ENCODE data around the gene IGDCC3.
"Not testable (repeated sequence)": the region's sequence is repeated elsewhere in the genome, so short reads cannot be mapped to it uniquely, and the experiment has no call there.

The IGDCC3 gene

DNA sequence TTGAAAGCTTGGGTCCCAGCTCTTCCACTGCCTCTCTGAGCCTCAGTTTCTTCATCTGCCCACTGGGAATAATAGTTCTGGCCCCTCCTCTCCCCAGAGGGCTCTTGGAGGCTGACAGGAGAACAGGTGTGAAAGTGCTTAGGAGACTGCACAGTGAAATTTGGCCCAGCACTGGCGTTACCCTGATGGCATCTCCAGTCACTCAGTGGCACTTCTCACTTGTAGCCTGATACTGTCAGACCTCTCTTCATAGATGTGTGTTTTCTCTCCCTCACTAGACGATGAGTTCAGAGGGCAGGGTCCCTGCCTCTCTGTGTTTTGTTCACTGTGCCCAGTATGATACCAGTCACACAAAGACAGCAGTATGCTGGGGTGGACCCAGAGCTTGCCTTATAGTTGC, 22.2 kb upstream of the IGDCC3 start:
- in situ Hi-C loops (cut with MboI; ENCODE audit: low pct_unique_long_range_greater_than_20kb, low sequenced_read_pairs, unreplicated experiment) = no loop called here
- DNase-seq (ENCODE audit: low spot score) = no peak
- TF ChIP-seq, protein P1, sequence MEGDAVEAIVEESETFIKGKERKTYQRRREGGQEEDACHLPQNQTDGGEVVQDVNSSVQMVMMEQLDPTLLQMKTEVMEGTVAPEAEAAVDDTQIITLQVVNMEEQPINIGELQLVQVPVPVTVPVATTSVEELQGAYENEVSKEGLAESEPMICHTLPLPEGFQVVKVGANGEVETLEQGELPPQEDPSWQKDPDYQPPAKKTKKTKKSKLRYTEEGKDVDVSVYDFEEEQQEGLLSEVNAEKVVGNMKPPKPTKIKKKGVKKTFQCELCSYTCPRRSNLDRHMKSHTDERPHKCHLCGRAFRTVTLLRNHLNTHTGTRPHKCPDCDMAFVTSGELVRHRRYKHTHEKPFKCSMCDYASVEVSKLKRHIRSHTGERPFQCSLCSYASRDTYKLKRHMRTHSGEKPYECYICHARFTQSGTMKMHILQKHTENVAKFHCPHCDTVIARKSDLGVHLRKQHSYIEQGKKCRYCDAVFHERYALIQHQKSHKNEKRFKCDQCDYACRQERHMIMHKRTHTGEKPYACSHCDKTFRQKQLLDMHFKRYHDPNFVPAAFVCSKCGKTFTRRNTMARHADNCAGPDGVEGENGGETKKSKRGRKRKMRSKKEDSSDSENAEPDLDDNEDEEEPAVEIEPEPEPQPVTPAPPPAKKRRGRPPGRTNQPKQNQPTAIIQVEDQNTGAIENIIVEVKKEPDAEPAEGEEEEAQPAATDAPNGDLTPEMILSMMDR (IDR thresholded peaks at IDR 0.05; ENCODE audit: extremely low read depth, insufficient read depth, missing control alignments) = no peak

DNA sequence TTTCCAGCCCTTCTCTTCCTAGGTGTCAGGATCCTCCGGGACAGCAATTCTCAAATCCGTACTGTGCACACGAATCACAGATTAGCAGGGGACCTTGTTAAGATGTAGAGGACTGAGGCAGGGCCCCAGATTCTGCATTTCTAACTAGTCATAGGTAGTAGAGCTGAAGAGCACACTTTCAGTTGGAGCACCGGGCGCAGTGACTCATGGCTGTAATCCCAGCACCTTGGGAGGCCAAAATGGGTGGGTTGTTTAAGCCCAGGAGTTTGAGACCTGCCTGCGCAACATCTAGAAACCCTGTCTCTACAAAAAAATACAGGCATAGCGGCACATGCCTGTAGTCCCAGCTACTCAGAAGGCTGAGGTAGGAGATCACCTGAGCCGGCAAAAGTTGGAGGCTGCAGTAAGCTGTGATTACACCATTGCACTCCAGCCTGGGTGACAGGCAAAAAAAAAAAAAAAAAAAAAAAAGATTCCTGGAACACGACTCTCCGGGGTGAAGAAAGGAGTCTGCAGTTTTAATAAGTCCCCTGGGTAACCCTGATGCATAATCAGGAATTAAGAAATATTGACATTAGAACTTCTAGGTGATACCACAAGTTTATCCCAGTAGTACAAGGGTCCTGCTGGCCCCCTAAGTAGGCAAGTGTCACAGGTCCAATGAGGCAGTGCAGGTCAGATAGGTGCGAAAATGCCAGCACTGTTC, 21.4 kb upstream of the IGDCC3 start:
- DNase-seq (ENCODE audit: low spot score) = no peak
- in situ Hi-C loops (cut with MboI; ENCODE audit: low pct_unique_long_range_greater_than_20kb, low sequenced_read_pairs, unreplicated experiment) = no loop called here
- TF ChIP-seq, protein P1 (IDR thresholded peaks at IDR 0.05; ENCODE audit: extremely low read depth, insufficient read depth, missing control alignments) = no peak

DNA sequence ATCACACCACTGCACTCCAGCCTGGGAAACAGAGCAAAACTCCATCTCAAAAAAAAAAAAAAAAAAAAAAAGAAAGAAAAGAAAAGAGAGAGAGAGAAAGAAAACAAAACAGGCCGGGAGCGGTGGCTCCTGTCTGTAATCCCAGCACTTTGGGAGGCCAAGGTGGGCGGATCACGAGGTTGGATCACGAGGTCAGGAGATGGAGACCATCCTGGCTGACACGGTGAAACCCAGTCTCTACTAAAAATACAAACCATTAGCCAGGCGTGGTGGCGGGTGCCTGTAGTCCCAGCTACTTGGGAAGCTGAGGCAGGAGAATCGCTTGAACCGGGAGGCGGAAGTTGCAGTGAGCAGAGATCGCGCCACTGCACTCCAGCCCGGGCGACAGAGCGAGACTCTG, 20.7 kb upstream of the IGDCC3 start:
- DNase-seq (ENCODE audit: low spot score); in situ Hi-C loops (cut with MboI; ENCODE audit: low pct_unique_long_range_greater_than_20kb, low sequenced_read_pairs, unreplicated experiment): not testable (repeated sequence)

DNA sequence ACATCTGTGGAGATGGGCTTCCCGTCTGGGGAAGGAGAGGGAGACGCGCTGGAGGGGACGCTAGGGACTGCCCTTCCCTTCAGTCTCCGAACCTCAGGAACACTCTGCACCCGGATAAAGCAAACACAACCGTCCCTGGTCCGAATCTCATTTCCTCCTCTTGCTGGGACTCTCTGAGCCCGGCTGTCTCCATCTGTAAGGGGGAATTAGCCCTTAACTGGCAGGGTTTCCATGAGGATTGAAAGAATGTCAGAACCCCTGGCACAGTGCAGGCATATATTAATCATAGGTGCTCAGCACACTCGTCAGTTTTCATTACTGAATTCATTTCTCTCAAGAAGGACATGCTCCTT, 19.1 kb upstream of the IGDCC3 start:
- no peak for DNase-seq (ENCODE audit: low spot score)
- in situ Hi-C loops (cut with MboI; ENCODE audit: low pct_unique_long_range_greater_than_20kb, low sequenced_read_pairs, unreplicated experiment) = no loop called here
- TF ChIP-seq, protein P1 (IDR thresholded peaks at IDR 0.05; ENCODE audit: extremely low read depth, insufficient read depth, missing control alignments) = no peak

DNA sequence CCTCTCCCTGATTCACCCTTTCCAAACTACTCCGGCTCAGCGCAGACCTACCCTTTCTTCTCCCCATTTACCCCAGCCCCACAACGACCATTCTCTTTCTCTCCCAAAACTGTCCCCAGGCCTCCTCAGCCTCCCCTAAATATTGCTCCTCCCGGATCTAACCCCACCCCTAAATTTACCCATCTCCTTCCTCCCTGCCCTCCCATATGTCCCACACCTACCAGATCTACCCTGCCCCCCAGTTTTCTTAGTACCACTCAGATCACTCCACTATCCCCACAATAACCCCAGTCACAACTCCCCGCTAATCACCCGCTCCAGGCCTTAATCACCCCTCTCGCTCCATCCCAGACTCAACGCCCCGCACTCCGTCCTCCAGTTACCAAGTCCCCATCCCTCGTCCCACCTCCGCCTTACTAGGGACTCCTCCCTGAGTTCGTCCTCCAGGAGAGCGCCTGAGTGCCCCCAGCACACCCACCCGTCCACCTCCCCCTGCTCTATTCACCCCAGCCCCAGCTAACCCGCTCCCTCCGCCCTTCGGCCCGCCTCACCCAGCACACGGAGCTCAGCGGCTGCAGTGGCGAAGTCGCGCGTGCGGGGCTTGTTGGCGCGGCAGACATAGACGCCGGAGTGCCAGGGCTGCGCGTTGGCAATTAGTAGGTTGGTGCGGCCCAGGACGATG, 18.6 kb upstream of the IGDCC3 start:
- TF ChIP-seq, protein P1 (IDR thresholded peaks at IDR 0.05; ENCODE audit: extremely low read depth, insufficient read depth, missing control alignments) = no peak
- no peak for DNase-seq (ENCODE audit: low spot score)
- in situ Hi-C loops (cut with MboI; ENCODE audit: low pct_unique_long_range_greater_than_20kb, low sequenced_read_pairs, unreplicated experiment) = no loop called here

DNA sequence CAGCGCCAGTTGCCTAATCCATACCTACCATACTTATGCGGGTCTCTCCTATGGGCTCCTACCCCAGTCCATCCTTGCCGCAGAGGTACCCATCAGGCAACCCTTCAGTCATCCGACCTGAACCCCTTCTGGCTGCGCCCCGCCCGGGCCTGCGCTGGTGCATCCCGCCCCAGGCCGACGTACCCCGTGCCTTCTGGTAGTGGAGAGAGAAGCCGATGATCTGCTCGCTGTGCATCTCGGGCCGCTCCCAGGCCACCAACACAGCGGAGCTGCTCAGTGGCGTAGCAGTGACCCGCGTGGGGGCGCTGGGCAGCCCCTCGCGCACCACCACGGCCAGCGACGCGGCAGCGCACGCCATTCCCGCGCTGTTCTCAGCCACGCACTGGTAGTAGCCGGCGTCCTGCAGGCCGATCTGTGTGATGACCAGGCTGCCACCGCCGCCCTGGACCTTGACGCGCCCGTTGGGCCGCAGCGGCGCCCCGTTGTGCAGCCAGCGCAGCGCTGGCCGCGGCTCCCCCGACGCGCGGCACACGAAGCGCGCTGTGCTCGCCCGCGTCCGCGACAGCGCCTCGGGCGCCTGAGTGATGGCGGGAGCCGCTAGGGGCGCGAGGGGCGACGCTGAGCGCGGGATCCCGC, 17.9 kb upstream of the IGDCC3 start:
- DNase-seq (ENCODE audit: low spot score) = no peak
- in situ Hi-C loops (cut with MboI; ENCODE audit: low pct_unique_long_range_greater_than_20kb, low sequenced_read_pairs, unreplicated experiment) = no loop called here
- TF ChIP-seq, protein P1 (IDR thresholded peaks at IDR 0.05; ENCODE audit: extremely low read depth, insufficient read depth, missing control alignments) = peak; percentile 13

DNA sequence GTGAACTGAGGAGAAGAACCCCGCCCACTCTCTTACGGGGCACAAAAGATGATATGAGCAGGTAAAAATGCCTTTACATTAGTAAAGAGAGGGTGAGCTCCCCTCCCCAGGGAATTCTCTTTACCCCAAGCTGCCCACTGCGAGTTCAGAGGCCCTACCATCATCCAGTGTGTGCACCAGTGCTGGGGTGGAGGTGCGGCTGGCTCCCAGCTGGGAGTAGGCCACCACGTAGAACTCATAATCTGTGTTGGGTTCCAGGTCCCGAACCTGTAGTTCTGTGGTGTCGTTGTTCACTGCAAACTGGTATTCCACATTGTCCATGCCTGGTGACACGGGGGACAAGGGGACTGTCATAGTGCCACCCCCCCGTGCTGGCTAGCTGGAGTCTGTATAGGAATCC, 17.1 kb upstream of the IGDCC3 start:
- TF ChIP-seq, protein P1 (IDR thresholded peaks at IDR 0.05; ENCODE audit: extremely low read depth, insufficient read depth, missing control alignments) = no peak
- in situ Hi-C loops (cut with MboI; ENCODE audit: low pct_unique_long_range_greater_than_20kb, low sequenced_read_pairs, unreplicated experiment) = no loop called here
- DNase-seq (ENCODE audit: low spot score) = no peak
